Measurements from ENCODE around the gene ZNF804B.

ZNF804B gene

GRCh38 chr7:88771417-88771816 is 11.9 kb downstream of the ZNF804B start:
- no peak for TF ChIP-seq SPI1 (IDR thresholded peaks at IDR 0.05; ENCODE audit: low read depth, low read length)
- DNase-seq (ENCODE audit: insufficient read length, low spot score) (no peak), FAIRE-seq (no peak)

DNA sequence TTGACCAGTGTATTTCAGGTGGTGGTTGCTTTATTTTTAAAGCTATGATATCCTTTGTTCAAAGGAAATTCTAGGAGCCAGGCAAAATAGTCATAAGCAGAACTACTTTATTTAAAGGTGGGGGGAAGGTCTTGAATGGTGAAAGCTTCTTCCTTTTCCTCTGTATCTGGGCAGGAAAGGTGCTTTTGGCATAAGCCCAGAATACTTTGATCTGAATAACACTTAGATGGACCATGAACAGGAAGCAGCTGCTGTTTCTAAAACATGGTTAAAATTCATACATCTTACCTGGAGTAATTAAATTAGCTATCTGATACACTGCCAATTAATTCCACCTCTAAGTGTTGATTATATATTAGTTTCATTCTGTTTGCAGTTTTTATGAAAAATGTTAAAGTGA is 13.3 kb downstream of the ZNF804B start:
- DNase-seq (ENCODE audit: insufficient read length, low spot score), result no peak
- no peak for TF ChIP-seq POLR2A (IDR thresholded peaks at IDR 0.05; ENCODE audit: low read depth, low read length)
- TF ChIP-seq POLR2AphosphoS5 (IDR thresholded peaks at IDR 0.05; ENCODE audit: low read depth, low read length), result no peak
- no peak for TF ChIP-seq SPI1 (IDR thresholded peaks at IDR 0.05; ENCODE audit: low read depth, low read length)
- TF ChIP-seq PAX5 (IDR thresholded peaks at IDR 0.05; ENCODE audit: insufficient read depth, low read length, severe bottlenecking), result no peak
- TF ChIP-seq TAF1 (IDR thresholded peaks at IDR 0.05; ENCODE audit: low read depth, low read length), result no peak
- TF ChIP-seq POU2F2 (IDR thresholded peaks at IDR 0.05; ENCODE audit: low read depth, low read length), result no peak
- no peak for FAIRE-seq

DNA sequence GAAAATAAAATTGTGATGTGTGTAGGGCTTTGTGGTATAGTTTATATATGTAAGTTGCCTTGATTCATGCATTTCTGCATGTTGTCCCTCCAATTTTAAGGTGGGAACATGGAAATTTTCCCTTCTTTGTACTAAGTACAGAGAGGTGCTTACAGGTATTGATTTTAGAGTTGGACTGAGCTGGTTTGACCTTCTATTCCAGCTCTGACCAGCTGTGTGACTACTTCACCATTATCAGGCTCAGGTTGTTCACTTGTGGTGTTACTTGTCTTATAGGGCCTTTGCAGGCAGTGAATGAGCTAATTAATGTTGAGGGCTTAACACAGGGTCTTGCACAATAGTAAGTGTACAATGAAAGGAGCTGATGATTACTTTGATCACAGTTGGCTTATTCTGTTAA is 16.3 kb downstream of the ZNF804B start:
- TF ChIP-seq POLR2AphosphoS5 (IDR thresholded peaks at IDR 0.05; ENCODE audit: low read depth, low read length) (no peak), POLR2A (IDR thresholded peaks at IDR 0.05; ENCODE audit: low read depth, low read length) (no peak), POU2F2 (IDR thresholded peaks at IDR 0.05; ENCODE audit: low read depth, low read length) (no peak), PAX5 (IDR thresholded peaks at IDR 0.05; ENCODE audit: insufficient read depth, low read length, severe bottlenecking) (no peak), TAF1 (IDR thresholded peaks at IDR 0.05; ENCODE audit: low read depth, low read length) (no peak), SPI1 (IDR thresholded peaks at IDR 0.05; ENCODE audit: low read depth, low read length) (no peak)
- FAIRE-seq (no peak), DNase-seq (ENCODE audit: insufficient read length, low spot score) (no peak)

DNA sequence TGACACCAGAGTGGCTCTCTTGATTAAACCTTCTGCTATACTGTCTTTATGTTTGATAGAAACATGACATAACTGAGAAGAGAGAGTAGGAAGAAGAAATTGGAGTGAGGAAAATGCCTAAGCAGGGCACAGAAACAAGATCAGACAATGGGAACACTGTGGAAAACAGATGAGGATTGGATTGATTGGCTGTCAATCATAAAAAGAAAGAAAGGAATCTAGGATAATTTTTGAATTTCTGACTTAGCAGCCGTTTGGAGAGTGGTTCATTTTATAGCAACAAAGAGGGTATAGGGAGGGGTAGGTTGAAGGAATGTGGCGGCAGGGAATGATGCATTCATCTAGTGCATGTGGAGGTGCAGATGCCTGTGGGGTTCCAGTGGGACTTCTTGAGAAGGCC is 28.3 kb downstream of the ZNF804B start:
- FAIRE-seq, result no peak
- no peak for TF ChIP-seq TAF1 (IDR thresholded peaks at IDR 0.05; ENCODE audit: low read depth, low read length)
- no peak for TF ChIP-seq POLR2A (IDR thresholded peaks at IDR 0.05; ENCODE audit: low read depth, low read length)
- TF ChIP-seq SPI1 (IDR thresholded peaks at IDR 0.05; ENCODE audit: low read depth, low read length), result no peak
- no peak for TF ChIP-seq POLR2AphosphoS5 (IDR thresholded peaks at IDR 0.05; ENCODE audit: low read depth, low read length)
- TF ChIP-seq PAX5 (IDR thresholded peaks at IDR 0.05; ENCODE audit: insufficient read depth, low read length, severe bottlenecking), result no peak
- no peak for TF ChIP-seq POU2F2 (IDR thresholded peaks at IDR 0.05; ENCODE audit: low read depth, low read length)
- DNase-seq (ENCODE audit: insufficient read length, low spot score), result no peak

GRCh38 chr7:88789480-88790064 is 30.1 kb downstream of the ZNF804B start:
- TF ChIP-seq SPI1 (IDR thresholded peaks at IDR 0.05; ENCODE audit: low read depth, low read length), result no peak
- no peak for TF ChIP-seq PAX5 (IDR thresholded peaks at IDR 0.05; ENCODE audit: insufficient read depth, low read length, severe bottlenecking)
- TF ChIP-seq TAF1 (IDR thresholded peaks at IDR 0.05; ENCODE audit: low read depth, low read length), result no peak
- TF ChIP-seq POU2F2 (IDR thresholded peaks at IDR 0.05; ENCODE audit: low read depth, low read length), result no peak
- no peak for TF ChIP-seq POLR2A (IDR thresholded peaks at IDR 0.05; ENCODE audit: low read depth, low read length)
- no peak for TF ChIP-seq POLR2AphosphoS5 (IDR thresholded peaks at IDR 0.05; ENCODE audit: low read depth, low read length)
- FAIRE-seq, result no peak
- DNase-seq (ENCODE audit: insufficient read length, low spot score), result no peak

DNA sequence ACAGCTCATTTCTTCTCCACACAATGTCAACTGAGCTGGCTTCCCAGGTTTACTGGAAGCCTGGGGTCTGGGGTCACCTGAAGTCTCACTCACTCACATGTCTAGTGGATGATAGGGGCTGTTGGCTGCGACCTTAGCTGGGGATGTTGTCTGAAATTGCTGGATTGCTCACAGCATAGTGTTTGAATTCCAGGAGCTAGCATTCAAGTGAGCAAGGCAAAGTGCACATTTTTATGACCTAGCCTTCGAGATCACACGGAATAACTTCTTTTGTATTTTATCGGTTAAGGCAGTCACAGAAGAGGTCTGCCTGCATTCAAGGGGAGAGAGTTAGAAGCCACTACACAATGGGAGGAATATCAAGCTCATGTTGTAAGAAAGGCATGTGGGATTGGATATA is 32.4 kb downstream of the ZNF804B start:
- no peak for FAIRE-seq
- no peak for DNase-seq (ENCODE audit: insufficient read length, low spot score)
- TF ChIP-seq POLR2A (IDR thresholded peaks at IDR 0.05; ENCODE audit: low read depth, low read length), result no peak
- TF ChIP-seq POU2F2 (IDR thresholded peaks at IDR 0.05; ENCODE audit: low read depth, low read length), result no peak
- no peak for TF ChIP-seq PAX5 (IDR thresholded peaks at IDR 0.05; ENCODE audit: insufficient read depth, low read length, severe bottlenecking)

- FAIRE-seq (no peak), DNase-seq (ENCODE audit: insufficient read length, low spot score) (no peak)
- TF ChIP-seq POLR2A (IDR thresholded peaks at IDR 0.05; ENCODE audit: low read depth, low read length) (no peak), TAF1 (IDR thresholded peaks at IDR 0.05; ENCODE audit: low read depth, low read length) (no peak), POU2F2 (IDR thresholded peaks at IDR 0.05; ENCODE audit: low read depth, low read length) (no peak), PAX5 (IDR thresholded peaks at IDR 0.05; ENCODE audit: insufficient read depth, low read length, severe bottlenecking) (no peak), POLR2AphosphoS5 (IDR thresholded peaks at IDR 0.05; ENCODE audit: low read depth, low read length) (no peak), SPI1 (IDR thresholded peaks at IDR 0.05; ENCODE audit: low read depth, low read length) (no peak)
Observed at GRCh38 chr7:88792361-88792760, 32.9 kb downstream of the ZNF804B start.

GRCh38 chr7:88795553-88795952 is 36.1 kb downstream of the ZNF804B start, which contains the start of gene TEX47:
Gene TEX47, minus strand, starts transcription at chr7:88795737. Its CDS starts 795 bp downstream, at chr7:88794942.
- no peak for DNase-seq (ENCODE audit: insufficient read length, low spot score)
- TF ChIP-seq TAF1 (IDR thresholded peaks at IDR 0.05; ENCODE audit: low read depth, low read length) (no peak), POLR2A (IDR thresholded peaks at IDR 0.05; ENCODE audit: low read depth, low read length) (no peak), POLR2AphosphoS5 (IDR thresholded peaks at IDR 0.05; ENCODE audit: low read depth, low read length) (no peak), POU2F2 (IDR thresholded peaks at IDR 0.05; ENCODE audit: low read depth, low read length) (no peak), PAX5 (IDR thresholded peaks at IDR 0.05; ENCODE audit: insufficient read depth, low read length, severe bottlenecking) (no peak), SPI1 (IDR thresholded peaks at IDR 0.05; ENCODE audit: low read depth, low read length) (no peak)
- FAIRE-seq, result no peak

- DNase-seq (ENCODE audit: insufficient read length, low spot score) (no peak), FAIRE-seq (no peak)
- no peak for TF ChIP-seq POU2F2 (IDR thresholded peaks at IDR 0.05; ENCODE audit: low read depth, low read length)
- TF ChIP-seq TAF1 (IDR thresholded peaks at IDR 0.05; ENCODE audit: low read depth, low read length), result no peak
- TF ChIP-seq PAX5 (IDR thresholded peaks at IDR 0.05; ENCODE audit: insufficient read depth, low read length, severe bottlenecking), result no peak
- no peak for TF ChIP-seq POLR2AphosphoS5 (IDR thresholded peaks at IDR 0.05; ENCODE audit: low read depth, low read length)
- TF ChIP-seq POLR2A (IDR thresholded peaks at IDR 0.05; ENCODE audit: low read depth, low read length), result no peak
- no peak for TF ChIP-seq SPI1 (IDR thresholded peaks at IDR 0.05; ENCODE audit: low read depth, low read length)
Observed at GRCh38 chr7:88801046-88801445, 41.5 kb downstream of the ZNF804B start.

- DNase-seq (ENCODE audit: insufficient read length, low spot score), result no peak
Observed at GRCh38 chr7:88806280-88807037, 47.0 kb downstream of the ZNF804B start.

More at GRCh38 chr7:88806280-88807037, 47.0 kb downstream of the ZNF804B start:
- TF ChIP-seq SPI1 (IDR thresholded peaks at IDR 0.05; ENCODE audit: low read depth, low read length) (no peak), TAF1 (IDR thresholded peaks at IDR 0.05; ENCODE audit: low read depth, low read length) (no peak), PAX5 (IDR thresholded peaks at IDR 0.05; ENCODE audit: insufficient read depth, low read length, severe bottlenecking) (no peak), POLR2AphosphoS5 (IDR thresholded peaks at IDR 0.05; ENCODE audit: low read depth, low read length) (no peak), POLR2A (IDR thresholded peaks at IDR 0.05; ENCODE audit: low read depth, low read length) (no peak), POU2F2 (IDR thresholded peaks at IDR 0.05; ENCODE audit: low read depth, low read length) (no peak)
- FAIRE-seq, result no peak

Data from GM12891 (cell line).